GM18498 (cell line): ENCODE results near the gene KRT82.

Experiments used
- ATAC-seq: cut with Tn5 transposase; IDR thresholded peaks from one replicate; pipeline ENCODE4 v1.9.1; 2021; ENCODE audit warnings: mild to moderate bottlenecking, moderate library complexity; ENCODE audit not compliant: unreplicated experiment

Gene KRT82

GRCh38 chr12:52362118-52362726 is 43.9 kb downstream of the KRT82 start:
- ATAC-seq, result no peak

GRCh38 chr12:52361553-52361952 is 44.6 kb downstream of the KRT82 start:
- ATAC-seq, result no peak

- no peak for ATAC-seq
Observed at GRCh38 chr12:52360663-52361271, 45.4 kb downstream of the KRT82 start.

- ATAC-seq, result no peak
Observed at GRCh38 chr12:52360106-52360662, 46.0 kb downstream of the KRT82 start.

- no peak for ATAC-seq
Observed at GRCh38 chr12:52359621-52360061, 46.5 kb downstream of the KRT82 start.

- peak; percentile 96 for ATAC-seq
Observed at GRCh38 chr12:52358575-52359350, 47.4 kb downstream of the KRT82 start.

GRCh38 chr12:52356762-52357580 is 49.2 kb downstream of the KRT82 start:
- no peak for ATAC-seq

GRCh38 chr12:52356031-52356761 is 49.9 kb downstream of the KRT82 start:
- ATAC-seq, result no peak

- no peak for ATAC-seq
Observed at GRCh38 chr12:52355176-52355575, 51.0 kb downstream of the KRT82 start.

- ATAC-seq, result no peak
Observed at GRCh38 chr12:52354200-52354599, 51.9 kb downstream of the KRT82 start.

- no peak for ATAC-seq
Observed at GRCh38 chr12:52353766-52354165, 52.4 kb downstream of the KRT82 start.

- no peak for ATAC-seq
Observed at GRCh38 chr12:52352951-52353350, 53.2 kb downstream of the KRT82 start.

GRCh38 chr12:52351196-52352059 is 54.7 kb downstream of the KRT82 start:
- ATAC-seq, result no peak

GRCh38 chr12:52350786-52351185 is 55.3 kb downstream of the KRT82 start:
- ATAC-seq, result no peak

GRCh38 chr12:52350021-52350620 is 56.0 kb downstream of the KRT82 start:
- ATAC-seq, result no peak

GRCh38 chr12:52349196-52349595 is 56.9 kb downstream of the KRT82 start:
- ATAC-seq, result no peak

GRCh38 chr12:52347551-52348510 is 58.3 kb downstream of the KRT82 start:
- no peak for ATAC-seq

GRCh38 chr12:52347016-52347415 is 59.1 kb downstream of the KRT82 start:
- ATAC-seq, result no peak
